HepG2 (cell line): ENCODE data around the gene HRC. TPM values are rescaled to one million over a fixed set of nuclear protein-coding genes. Genes with fewer than 3 reads are reported as not detected.

Experiments
- ATAC-seq: fragments of 200-7000 bp; cut with Tn5 transposase; 3 replicates; pipeline ENCODE4 v1.9.1; 2020; ENCODE audit warnings: mild to moderate bottlenecking, moderate library complexity
- BruUV-seq: library from RNA; stranded (reverse); fragments of 400-500 nt; replicated peaks from 2 replicates; lab custom pipeline; 2021; lab: Mats Ljungman, UMichigan
- CTCF ChIA-PET: fragments of 300-600 bp; formaldehyde crosslinking; extraction: SDS; loops from one replicate; lab custom pipeline; 2021; ENCODE audit warnings: low total read pairs, inconsistent platforms, low intra/inter-chr PET ratio; lab: Yijun Ruan, JAX
- POLR2A ChIA-PET: fragments of 350-600 bp; sonication (Branson Sonifier 250); formaldehyde crosslinking; loops from one replicate; lab custom pipeline; 2020; ENCODE audit warnings: antibody characterized with exemption, inconsistent platforms; lab: Yijun Ruan, JAX
- DNase-seq: peaks from one replicate; pipeline ENCODE4 v3.0.0-alpha.2; 2015; ENCODE audit warnings: low spot score
- FAIRE-seq: peaks from 3 replicates; lab custom pipeline; 2011; peaks lifted over from hg19 to GRCh38; lab: Jason Lieb, UNC
- H2AFZ ChIP-seq: one replicate; pipeline ENCODE4 v1.6.1; 2011; ENCODE audit warnings: low read length, inconsistent platforms
- H3K27ac ChIP-seq: fragments of 300-600 bp; 3 replicates; pipeline ENCODE4 v1.8.0; 2011; ENCODE audit warnings: mixed run types, mild to moderate bottlenecking, mixed read lengths, low read length, inconsistent platforms; ENCODE audit not compliant: insufficient read depth; ENCODE audit errors: extremely low read length
- H3K27me3 ChIP-seq, 2 experiments: fragments of 200-600 bp in 1 of 2; 2 replicates in 1 of 2; 3 replicates in 1 of 2; pipeline versions ENCODE4 v1.6.0 to v1.8.0; 2011; ENCODE audit warnings: low read length in 2 of 2, mild to moderate bottlenecking in 2 of 2, moderate library complexity in 2 of 2, inconsistent platforms in 1 of 2; ENCODE audit not compliant: insufficient read depth in 2 of 2, control insufficient read depth in 1 of 2
- H3K36me3 ChIP-seq, 2 experiments: fragments of 200-600 bp in 1 of 2; replicated peaks in 1 of 2; 2 replicates in 1 of 2; 3 replicates in 1 of 2; pipeline versions ENCODE4 v1.5.1 to v1.8.0; 2011; ENCODE audit warnings: low read length in 2 of 2, inconsistent platforms in 1 of 2; ENCODE audit not compliant: insufficient read depth in 2 of 2, control insufficient read depth in 1 of 2
- H3K4me1 ChIP-seq: 2 replicates; pipeline ENCODE4 v1.5.1; 2012; ENCODE audit warnings: low read length, inconsistent platforms; ENCODE audit not compliant: insufficient read depth
- H3K4me2 ChIP-seq: 2 replicates; pipeline ENCODE4 v1.6.0; 2011; ENCODE audit warnings: low read depth, low read length, inconsistent platforms
- H3K4me3 ChIP-seq, 3 experiments: fragments of 200-600 bp in 1 of 3; sonication (generic), shearing (Covaris generic) in 1 of 3; replicated peaks in 1 of 3; 2 replicates each; pipeline ENCODE4 v1.5.1; 2011 to 2016; ENCODE audit warnings: low read length in 3 of 3, inconsistent platforms in 2 of 3, low read depth in 2 of 3, mild to moderate bottlenecking in 2 of 3, control low read depth in 1 of 3, mixed read lengths in 1 of 3; ENCODE audit not compliant: insufficient read depth in 1 of 3
- H3K79me2 ChIP-seq: one replicate; pipeline ENCODE4 v1.6.1; 2011; ENCODE audit warnings: low read length, inconsistent platforms; ENCODE audit not compliant: insufficient read depth
- H3K9ac ChIP-seq: 2 replicates; pipeline ENCODE4 v1.6.0; 2011; ENCODE audit warnings: mild to moderate bottlenecking, low read depth, low read length, inconsistent platforms; ENCODE audit not compliant: insufficient read depth
- H3K9me3 ChIP-seq: 2 replicates; pipeline ENCODE4 v1.5.1; 2012; ENCODE audit warnings: mild to moderate bottlenecking, low read length
- H4K20me1 ChIP-seq: 2 replicates; pipeline ENCODE4 v1.6.0; 2011; ENCODE audit warnings: inconsistent platforms, mild to moderate bottlenecking, low read length, moderate library complexity; ENCODE audit not compliant: insufficient read depth
- ZBTB33 ChIP-seq: sonication (generic); formaldehyde crosslinking; IDR thresholded peaks from 2 replicates; pipeline ENCODE4 v1.4.0; 2020; ENCODE audit warnings: missing genetic modification reagents
- ZNF687 ChIP-seq: sonication (generic); formaldehyde crosslinking; IDR thresholded peaks from 2 replicates; pipeline ENCODE4 v1.5.1; 2020; ENCODE audit warnings: mild to moderate bottlenecking, missing genetic modification reagents, moderate library complexity
- ZNF737 ChIP-seq: sonication (generic); formaldehyde crosslinking; IDR thresholded peaks from 2 replicates; pipeline ENCODE4 v1.5.0; 2020; ENCODE audit warnings: missing genetic modification reagents, mild to moderate bottlenecking, borderline replicate concordance
- WGBS: methylation state at CpG from one replicate; pipeline ENCODE4 v1.1.6; 2017; ENCODE audit warnings: low lambda C conversion rate; 5-methylcytosine and 5-hydroxymethylcytosine counted together
- in situ Hi-C: cut with HindIII; loops from 2 replicates; pipeline ENCODE4 v1.10.0; 2017; ENCODE audit warnings: low pct_unique_long_range_greater_than_20kb; ENCODE audit not compliant: extremely low pct_ligation_motif_present
- intact Hi-C: fragments of 100-400 bp; cut with micrococcal nuclease; formaldehyde crosslinking; loops from one replicate; pipeline ENCODE4 v1.10.0; 2022; ENCODE audit not compliant: unreplicated experiment
- polyA plus RNA-seq, 8 experiments: library from polyadenylated mRNA; depleted of rRNA in 3 of 8; stranded (reverse) in 7 of 8; unstranded in 1 of 8; fragments of >200 nt; fragmentation: Illumina TruSeq in 4 of 8; extraction: Trizol in 4 of 8; gene quantifications; 2 replicates each; pipeline versions ENCODE4 v1.2.1 to v1.2.3, GENCODE V29; 2011 to 2016; ENCODE audit warnings: low read depth in 4 of 8, missing spikeins in 1 of 8, mixed read lengths in 1 of 8; ENCODE audit not compliant: insufficient read depth in 1 of 8
- total RNA-seq, 5 experiments: library from RNA; depleted of rRNA; stranded (reverse); fragments of >200 nt; fragmentation: Illumina TruSeq; extraction: Trizol; gene quantifications; 2 replicates each; pipeline ENCODE4 v1.2.3, GENCODE V29; 2016; ENCODE audit warnings: low read depth in 1 of 5

The HRC gene
- total and polyA plus RNA-seq, 2 of the 13 experiments (the other 11 are each of a cell fraction or from before 2014, with no cell fraction given) = 3.6 to 15.4 TPM

GRCh38 chr19:49129238-49129583 is 26.0 kb downstream of the HRC start:
- intact Hi-C loops (loop anchor here (5.0 kb wide), 1 partner anchor 68 kb away; no protein-coding TSS in a partner anchor), in situ Hi-C loops (no loop called here)
- H3K9ac ChIP-seq = peak overlapping the region; percentile 44; the same call in 1 of the 2 replicates
- peak overlapping the region; percentile 99 for H3K4me2 ChIP-seq
- ChIA-PET CTCF (no interaction called here), POLR2A (no interaction called here)
- peak overlapping the region in 2 of 3 experiments; percentile 11 to 75; a peak in 2 of 6 replicates for H3K4me3 ChIP-seq
- no peaks in the 10 kb centered on the region for H4K20me1 ChIP-seq
- FAIRE-seq = no peak
- no peak overlapping the region for H2AFZ ChIP-seq
- H3K4me1 ChIP-seq = peaks cover 39% of the 10 kb centered on the region
- DNase-seq = no peak
- no peaks in the 10 kb centered on the region for H3K79me2 ChIP-seq
- no peak overlapping the region for H3K27ac ChIP-seq
- WGBS = 79% methylated on average over 16 of the region's 16 CpGs
- TF ChIP-seq ZBTB33 (CRISPR knock-in tag) (peak; percentile 46; the same call in 1 of the 2 replicates), ZNF687 (CRISPR knock-in tag) (0 out of 2 replicates have a peak, but pooled peaks have one; percentile 5), ZNF737 (CRISPR knock-in tag) (no peak)
- peaks cover 2% of the 10 kb centered on the region in 2 experiments; a peak in 3 of 5 replicates for H3K36me3 ChIP-seq
- no peak for ATAC-seq
- H3K27me3 ChIP-seq = no peaks in the 10 kb centered on the region
- no peaks in the 10 kb centered on the region for H3K9me3 ChIP-seq
- BruUV-seq = no TSS peak
